Hepatocyte (in vitro differentiated cells): ENCODE measurements around the gene AP4S1.
"Not testable (repeated sequence)": the region's sequence is repeated elsewhere in the genome, so short reads cannot be mapped to it uniquely, and the experiment has no call there.

Experiments used
- EZH2 ChIP-seq: fragments of 200-600 bp; sonication (generic); IDR thresholded peaks from 2 replicates; pipeline ENCODE4 v1.6.1; 2016; ENCODE audit warnings: antibody characterized with exemption, mild to moderate bottlenecking, borderline replicate concordance
- EZH2phosphoT487 ChIP-seq: fragments of 200-600 bp; sonication (generic); IDR thresholded peaks from one replicate; pipeline ENCODE4 v1.6.1; 2018; ENCODE audit warnings: antibody characterized with exemption, mild to moderate bottlenecking, low read depth, moderate library complexity; ENCODE audit not compliant: unreplicated experiment, severe bottlenecking
- TF ChIP-seq, protein P1 (sequence below): fragments of 200-600 bp; sonication (generic); IDR thresholded peaks from 2 replicates; pipeline ENCODE4 v1.5.1; 2016; ENCODE audit warnings: antibody characterized with exemption, mild to moderate bottlenecking; ENCODE audit not compliant: poor library complexity

- TF ChIP-seq, protein P1, sequence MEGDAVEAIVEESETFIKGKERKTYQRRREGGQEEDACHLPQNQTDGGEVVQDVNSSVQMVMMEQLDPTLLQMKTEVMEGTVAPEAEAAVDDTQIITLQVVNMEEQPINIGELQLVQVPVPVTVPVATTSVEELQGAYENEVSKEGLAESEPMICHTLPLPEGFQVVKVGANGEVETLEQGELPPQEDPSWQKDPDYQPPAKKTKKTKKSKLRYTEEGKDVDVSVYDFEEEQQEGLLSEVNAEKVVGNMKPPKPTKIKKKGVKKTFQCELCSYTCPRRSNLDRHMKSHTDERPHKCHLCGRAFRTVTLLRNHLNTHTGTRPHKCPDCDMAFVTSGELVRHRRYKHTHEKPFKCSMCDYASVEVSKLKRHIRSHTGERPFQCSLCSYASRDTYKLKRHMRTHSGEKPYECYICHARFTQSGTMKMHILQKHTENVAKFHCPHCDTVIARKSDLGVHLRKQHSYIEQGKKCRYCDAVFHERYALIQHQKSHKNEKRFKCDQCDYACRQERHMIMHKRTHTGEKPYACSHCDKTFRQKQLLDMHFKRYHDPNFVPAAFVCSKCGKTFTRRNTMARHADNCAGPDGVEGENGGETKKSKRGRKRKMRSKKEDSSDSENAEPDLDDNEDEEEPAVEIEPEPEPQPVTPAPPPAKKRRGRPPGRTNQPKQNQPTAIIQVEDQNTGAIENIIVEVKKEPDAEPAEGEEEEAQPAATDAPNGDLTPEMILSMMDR: not testable (repeated sequence)
- TF ChIP-seq EZH2, EZH2phosphoT487: not testable (repeated sequence)
Measured at GRCh38 chr14:31086466-31086865, 61.0 kb downstream of the AP4S1 start.
